HG02610 (cell line): ENCODE measurements around the gene DPP9.

Source experiments
- ATAC-seq: cut with Tn5 transposase; IDR thresholded peaks from one replicate; pipeline ENCODE4 v1.9.1; 2021; ENCODE audit warnings: mild to moderate bottlenecking, moderate library complexity; ENCODE audit not compliant: unreplicated experiment

The DPP9 gene

GRCh38 chr19:4660993-4661392, 62.6 kb downstream of the DPP9 start:
- no peak for ATAC-seq

GRCh38 chr19:4660181-4660791, 63.4 kb downstream of the DPP9 start:
- ATAC-seq, result no peak

- no peak for ATAC-seq
These were observed 65.8 kb downstream of the DPP9 start for GRCh38 chr19:4657835-4658234.

- no peak for ATAC-seq
These were observed 66.4 kb downstream of the DPP9 start for GRCh38 chr19:4657262-4657661.

GRCh38 chr19:4656102-4656501, 67.5 kb downstream of the DPP9 start:
- ATAC-seq, result no peak

- ATAC-seq, result no peak
These were observed 68.9 kb downstream of the DPP9 start for GRCh38 chr19:4654437-4655361.

GRCh38 chr19:4653793-4654436, 69.7 kb downstream of the DPP9 start:
- ATAC-seq, result no peak

- no peak for ATAC-seq
These were observed 71.6 kb downstream of the DPP9 start for GRCh38 chr19:4652075-4652474.

GRCh38 chr19:4650159-4650558, 73.5 kb downstream of the DPP9 start:
- ATAC-seq, result no peak

- ATAC-seq, result no peak
These were observed 74.1 kb downstream of the DPP9 start for GRCh38 chr19:4649392-4650047.

- ATAC-seq, result no peak
These were observed 75.7 kb downstream of the DPP9 start for GRCh38 chr19:4647676-4648644.

- ATAC-seq, result no peak
These were observed 77.9 kb downstream of the DPP9 start for GRCh38 chr19:4645718-4646117.

GRCh38 chr19:4642625-4643024, 81.0 kb downstream of the DPP9 start:
- no peak for ATAC-seq

- ATAC-seq, result no peak
These were observed 82.5 kb downstream of the DPP9 start for GRCh38 chr19:4641132-4641531.

GRCh38 chr19:4640247-4641000, 83.2 kb downstream of the DPP9 start:
- ATAC-seq, result no peak

- no peak for ATAC-seq
These were observed 84.0 kb downstream of the DPP9 start for GRCh38 chr19:4639531-4640246.

- ATAC-seq, result peak; percentile 82
These were observed 84.7 kb downstream of the DPP9 start, which contains the start of gene TNFAIP8L1 for GRCh38 chr19:4638828-4639530. TNFAIP8L1 (plus strand) TSS chr19:4639516; CDS start chr19:4651870, 12,354 bp downstream.

- ATAC-seq, result no peak
These were observed 85.3 kb downstream of the DPP9 start for GRCh38 chr19:4638317-4638716.
